ENCODE measurements around the gene CMTM6.

The CMTM6 gene

DNA sequence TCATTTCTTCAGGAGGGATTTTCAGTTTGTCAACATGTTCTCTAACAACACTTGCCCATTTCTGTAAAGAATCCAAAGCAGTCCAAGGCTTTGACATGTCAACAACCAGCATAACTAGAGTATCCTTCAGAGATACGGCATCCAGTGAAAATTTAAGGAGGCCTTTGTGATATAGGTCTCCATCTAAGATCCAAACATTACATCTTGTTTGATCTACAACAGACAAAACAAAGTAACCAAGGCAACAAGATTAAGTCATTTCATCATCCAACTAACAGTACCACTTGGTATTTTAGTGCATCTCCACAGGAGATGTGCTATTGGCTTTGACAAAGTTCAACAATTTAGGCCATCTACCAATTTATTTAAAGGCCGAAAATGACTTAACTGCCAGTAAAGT, 42.2 kb upstream of the CMTM6 start:
- Histone ChIP-seq H3K27ac (no peak overlapping the region), H3K4me1 (peaks cover 0 to 17% (median 1%) of the 10 kb centered on the region in 4 donors), H3K9me3 (no peaks in the 10 kb centered on the region), H3K4me3 (no peak overlapping the region), H3K27me3 (no peaks in the 10 kb centered on the region), H3K36me3 (peaks cover 5 to 13% (median 6%) of the 10 kb centered on the region in 3 donors)
- intact Hi-C loops (cut with DNase I; ENCODE audit: low total_unique reads) = no loop called here
- TF ChIP-seq, protein P1, sequence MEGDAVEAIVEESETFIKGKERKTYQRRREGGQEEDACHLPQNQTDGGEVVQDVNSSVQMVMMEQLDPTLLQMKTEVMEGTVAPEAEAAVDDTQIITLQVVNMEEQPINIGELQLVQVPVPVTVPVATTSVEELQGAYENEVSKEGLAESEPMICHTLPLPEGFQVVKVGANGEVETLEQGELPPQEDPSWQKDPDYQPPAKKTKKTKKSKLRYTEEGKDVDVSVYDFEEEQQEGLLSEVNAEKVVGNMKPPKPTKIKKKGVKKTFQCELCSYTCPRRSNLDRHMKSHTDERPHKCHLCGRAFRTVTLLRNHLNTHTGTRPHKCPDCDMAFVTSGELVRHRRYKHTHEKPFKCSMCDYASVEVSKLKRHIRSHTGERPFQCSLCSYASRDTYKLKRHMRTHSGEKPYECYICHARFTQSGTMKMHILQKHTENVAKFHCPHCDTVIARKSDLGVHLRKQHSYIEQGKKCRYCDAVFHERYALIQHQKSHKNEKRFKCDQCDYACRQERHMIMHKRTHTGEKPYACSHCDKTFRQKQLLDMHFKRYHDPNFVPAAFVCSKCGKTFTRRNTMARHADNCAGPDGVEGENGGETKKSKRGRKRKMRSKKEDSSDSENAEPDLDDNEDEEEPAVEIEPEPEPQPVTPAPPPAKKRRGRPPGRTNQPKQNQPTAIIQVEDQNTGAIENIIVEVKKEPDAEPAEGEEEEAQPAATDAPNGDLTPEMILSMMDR (IDR thresholded peaks at IDR 0.05) = no peak
- DNase-seq = no peak

DNA sequence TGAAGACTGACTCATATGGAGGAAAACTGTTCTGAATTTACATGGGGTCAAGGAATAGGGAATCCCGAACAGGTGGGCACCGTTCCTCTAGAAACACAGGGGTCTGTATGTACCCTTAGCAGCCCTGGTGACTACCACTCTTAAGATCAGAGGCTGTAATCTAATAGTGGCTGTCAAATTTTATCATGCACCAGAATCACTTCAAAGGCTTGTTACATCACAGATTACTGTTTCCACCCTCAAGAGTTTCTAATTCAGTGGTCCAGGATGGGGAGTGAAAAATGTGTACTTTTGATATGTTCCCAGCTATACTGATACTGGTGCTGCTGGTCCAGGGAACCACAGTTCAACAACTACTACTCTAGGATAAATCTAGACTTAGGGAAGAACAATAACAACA, 40.2 kb upstream of the CMTM6 start:
- TF ChIP-seq, protein P1 (IDR thresholded peaks at IDR 0.05) = no peak
- DNase-seq = no peak
- intact Hi-C loops (cut with DNase I; ENCODE audit: low total_unique reads) = no loop called here
- Histone ChIP-seq H3K4me1 (peaks cover 0 to 14% (median 1%) of the 10 kb centered on the region in 4 donors), H3K4me3 (no peak overlapping the region), H3K27me3 (no peaks in the 10 kb centered on the region), H3K9me3 (no peaks in the 10 kb centered on the region), H3K36me3 (peaks cover 9 to 16% (median 12%) of the 10 kb centered on the region in 3 donors), H3K27ac (no peak overlapping the region)

DNA sequence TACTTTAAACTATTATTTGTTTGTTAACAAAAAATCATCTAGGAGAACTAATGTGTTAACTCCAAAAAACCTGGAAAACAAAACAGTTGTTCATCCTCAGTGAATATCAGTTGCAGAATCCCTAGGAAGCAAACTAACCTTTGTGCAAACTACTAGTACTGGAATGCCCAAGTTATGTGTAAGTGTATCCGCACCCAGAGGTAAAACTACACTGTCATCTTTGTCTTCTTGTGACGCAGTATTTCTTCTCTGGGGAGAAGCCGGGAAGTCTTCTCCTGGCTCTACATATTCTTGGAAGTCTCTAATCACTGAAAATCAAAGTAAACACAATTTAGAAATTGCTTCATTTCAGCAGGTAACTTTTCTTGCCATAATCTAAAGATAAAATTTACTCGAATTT, 38.2 kb upstream of the CMTM6 start:
- H3K27me3 ChIP-seq = no peaks in the 10 kb centered on the region
- peaks cover 0 to 14% (median 1%) of the 10 kb centered on the region in 4 donors for H3K4me1 ChIP-seq
- H3K27ac ChIP-seq = no peak overlapping the region
- no peak overlapping the region for H3K4me3 ChIP-seq
- peaks cover 9 to 22% (median 12%) of the 10 kb centered on the region in 3 donors for H3K36me3 ChIP-seq
- no peak for DNase-seq
- TF ChIP-seq, protein P1 (IDR thresholded peaks at IDR 0.05) = no peak
- intact Hi-C loops (cut with DNase I; ENCODE audit: low total_unique reads) = no loop called here
- H3K9me3 ChIP-seq = no peaks in the 10 kb centered on the region

DNA sequence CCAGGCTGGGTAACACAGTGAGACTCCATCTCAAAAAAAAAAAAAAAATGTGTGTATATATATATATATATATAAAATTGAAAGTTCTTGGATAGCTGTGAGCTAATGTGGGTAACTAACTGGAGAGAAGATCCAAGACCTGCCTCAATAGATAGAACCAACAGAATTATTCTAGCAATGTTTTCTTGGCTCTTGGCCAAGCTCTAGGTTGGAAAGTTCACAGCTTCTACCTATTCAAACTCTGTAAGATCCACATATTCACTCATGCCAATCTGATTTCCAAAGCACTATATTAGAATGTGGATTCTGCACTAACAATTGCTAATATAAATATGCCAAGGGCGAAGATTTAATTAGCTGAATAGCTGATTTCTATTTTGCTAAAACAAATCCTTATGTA, 29.8 kb upstream of the CMTM6 start:
- Histone ChIP-seq H3K27me3 (no peaks in the 10 kb centered on the region), H3K4me1 (no peaks in the 10 kb centered on the region), H3K4me3 (no peak overlapping the region), H3K36me3 (peaks cover 28 to 52% (median 37%) of the 10 kb centered on the region in 3 donors), H3K27ac (no peak overlapping the region), H3K9me3 (no peaks in the 10 kb centered on the region)
- intact Hi-C loops (cut with DNase I; ENCODE audit: low total_unique reads) = no loop called here
- TF ChIP-seq, protein P1 (IDR thresholded peaks at IDR 0.05) = no peak
- DNase-seq = no peak

DNA sequence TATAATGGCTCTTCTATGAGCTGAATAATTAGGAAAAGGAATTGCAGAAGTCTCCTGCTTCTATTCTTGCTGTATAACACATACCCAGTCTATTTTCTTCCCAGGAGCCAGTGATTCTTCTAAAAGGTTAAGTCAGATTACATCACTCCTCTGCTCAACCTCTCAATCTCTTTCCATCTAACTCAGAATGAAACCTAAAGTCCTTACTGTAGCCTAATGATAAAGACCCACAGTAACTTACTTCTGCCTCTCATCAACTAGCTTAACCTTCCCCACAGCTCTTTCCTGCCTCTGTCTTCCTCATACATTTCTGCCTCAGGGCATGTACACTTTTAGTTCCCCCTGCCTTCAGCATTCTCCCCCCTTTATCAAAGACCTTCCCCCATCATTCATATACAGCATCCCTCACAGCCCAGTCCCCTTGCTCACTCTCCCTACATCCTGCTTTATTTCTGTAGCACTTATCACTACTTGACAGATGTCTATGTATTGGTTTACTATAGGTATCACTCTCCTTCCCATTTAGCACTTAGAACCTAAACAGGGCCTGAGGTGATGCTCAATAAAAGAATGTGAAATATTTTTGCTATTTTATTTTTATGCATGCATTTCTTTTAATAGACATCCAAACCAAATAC, 28.5 kb upstream of the CMTM6 start:
- Histone ChIP-seq H3K9me3 (no peaks in the 10 kb centered on the region), H3K27ac (no peak overlapping the region), H3K27me3 (no peaks in the 10 kb centered on the region), H3K4me1 (no peaks in the 10 kb centered on the region), H3K4me3 (no peak overlapping the region), H3K36me3 (peaks cover 41 to 62% (median 50%) of the 10 kb centered on the region in 3 donors)
- intact Hi-C loops (cut with DNase I; ENCODE audit: low total_unique reads) = no loop called here
- no peak for DNase-seq
- TF ChIP-seq, protein P1 (IDR thresholded peaks at IDR 0.05) = no peak
